Measurements from ENCODE around the gene RGS17.
"Not testable (repeated sequence)": the region's sequence is repeated elsewhere in the genome, so short reads cannot be mapped to it uniquely, and the experiment has no call there.

RGS17 gene

GRCh38 chr6:152984513-152984872 is 146.6 kb downstream of the RGS17 start:
- no peak for DNase-seq (ENCODE audit: low read depth in 2 of 2)

- peak; percentile 62 to 77 for DNase-seq (ENCODE audit: low read depth in 2 of 2)
Observed at GRCh38 chr6:152983637-152984512, 147.2 kb downstream of the RGS17 start.

DNA sequence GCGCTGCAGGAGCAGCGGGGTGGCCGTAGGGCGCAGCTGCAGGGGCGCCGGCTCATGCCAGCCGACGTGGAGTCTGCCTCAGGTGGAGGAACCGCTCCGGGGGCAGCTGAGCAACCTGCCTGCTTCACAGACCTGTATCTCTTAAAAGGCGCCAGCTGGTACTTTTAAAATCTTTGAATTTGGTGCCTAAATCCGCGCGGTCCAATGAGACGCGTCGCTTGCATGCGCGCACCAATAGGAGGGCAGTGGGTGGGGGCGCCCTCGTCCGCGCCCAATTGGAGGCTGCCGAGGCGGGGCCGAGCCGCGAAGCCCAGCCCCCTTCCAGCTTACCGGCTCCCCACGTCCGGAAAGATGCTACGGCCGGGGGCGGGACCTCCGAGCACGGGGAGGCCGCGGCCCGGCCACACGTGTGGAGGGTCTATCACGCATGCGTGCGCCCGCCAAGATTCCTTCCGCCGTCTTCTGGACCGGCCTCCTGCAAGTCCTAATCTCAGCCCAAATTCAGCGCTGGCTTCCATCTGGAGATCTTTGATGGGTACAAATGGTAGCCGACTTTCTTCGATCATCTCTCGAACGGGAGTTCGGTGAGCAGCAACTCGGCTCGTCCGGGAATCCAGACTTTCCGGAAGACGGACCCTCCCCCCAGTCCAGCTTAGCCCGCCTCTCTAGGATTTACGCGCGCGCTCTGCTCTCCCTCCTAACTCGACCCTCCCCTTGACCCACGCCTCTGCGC is 148.0 kb downstream of the RGS17 start, which contains the start of gene FBXO5:
TSS of gene FBXO5 (minus strand) at position 138 of the 733 bp plus-strand sequence. CDS start at position 56, 82 bp downstream.
- DNase-seq (ENCODE audit: low read depth in 2 of 2), result peak; percentile 93 to 94

GRCh38 chr6:152981989-152982903 is 148.8 kb downstream of the RGS17 start:
- peak in 1 of 2 experiments; percentile 17 for DNase-seq (ENCODE audit: low read depth in 2 of 2)

DNA sequence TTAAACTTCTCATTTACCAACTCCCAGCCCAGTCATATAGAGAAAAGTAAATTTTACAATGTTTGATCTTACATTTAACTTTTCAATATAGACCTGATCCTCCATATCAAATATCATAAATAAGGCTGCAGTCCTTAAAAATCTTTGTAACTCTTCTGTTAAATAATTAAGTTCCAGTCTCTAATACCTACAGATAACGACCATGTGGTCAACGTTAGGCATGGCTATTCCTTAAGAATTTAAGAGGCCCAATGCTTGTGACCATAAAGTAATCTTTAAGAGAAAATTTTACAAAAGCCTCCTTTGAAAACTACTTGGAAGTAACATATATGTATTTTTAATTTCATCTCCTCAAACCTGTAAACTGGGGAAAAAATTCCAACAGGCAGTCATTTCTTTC is 149.9 kb downstream of the RGS17 start:
- no peak for DNase-seq (ENCODE audit: low read depth in 2 of 2)

- no peak for DNase-seq (ENCODE audit: low read depth in 2 of 2)
Observed at GRCh38 chr6:152980656-152981055, 150.4 kb downstream of the RGS17 start.

GRCh38 chr6:152979116-152979515 is 152.0 kb downstream of the RGS17 start:
- DNase-seq (ENCODE audit: low read depth in 2 of 2), result no peak

- DNase-seq (ENCODE audit: low read depth in 2 of 2), result no peak
Observed at GRCh38 chr6:152978058-152978457, 153.0 kb downstream of the RGS17 start.

DNA sequence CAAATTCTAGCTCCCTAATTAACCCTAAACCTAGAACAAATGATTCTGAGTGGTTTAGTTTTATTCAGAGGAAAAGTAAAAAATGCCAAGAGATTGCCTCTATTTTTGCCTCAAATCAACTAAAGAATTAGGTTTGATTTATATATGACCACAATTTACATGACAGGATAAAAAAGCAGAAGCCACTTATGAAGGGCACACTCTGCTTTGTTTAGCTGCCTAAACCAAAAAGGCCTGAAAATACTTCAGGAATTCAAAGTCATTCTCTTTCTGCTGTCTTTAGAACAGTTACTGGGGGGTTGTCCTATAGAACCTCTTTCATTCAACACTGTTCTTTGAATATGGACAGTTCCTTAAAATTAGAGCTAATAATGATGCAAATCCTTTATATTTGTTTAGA is 153.5 kb downstream of the RGS17 start:
- DNase-seq (ENCODE audit: low read depth in 2 of 2), result no peak

GRCh38 chr6:152976749-152977148 is 154.3 kb downstream of the RGS17 start:
- no peak for DNase-seq (ENCODE audit: low read depth in 2 of 2)

DNA sequence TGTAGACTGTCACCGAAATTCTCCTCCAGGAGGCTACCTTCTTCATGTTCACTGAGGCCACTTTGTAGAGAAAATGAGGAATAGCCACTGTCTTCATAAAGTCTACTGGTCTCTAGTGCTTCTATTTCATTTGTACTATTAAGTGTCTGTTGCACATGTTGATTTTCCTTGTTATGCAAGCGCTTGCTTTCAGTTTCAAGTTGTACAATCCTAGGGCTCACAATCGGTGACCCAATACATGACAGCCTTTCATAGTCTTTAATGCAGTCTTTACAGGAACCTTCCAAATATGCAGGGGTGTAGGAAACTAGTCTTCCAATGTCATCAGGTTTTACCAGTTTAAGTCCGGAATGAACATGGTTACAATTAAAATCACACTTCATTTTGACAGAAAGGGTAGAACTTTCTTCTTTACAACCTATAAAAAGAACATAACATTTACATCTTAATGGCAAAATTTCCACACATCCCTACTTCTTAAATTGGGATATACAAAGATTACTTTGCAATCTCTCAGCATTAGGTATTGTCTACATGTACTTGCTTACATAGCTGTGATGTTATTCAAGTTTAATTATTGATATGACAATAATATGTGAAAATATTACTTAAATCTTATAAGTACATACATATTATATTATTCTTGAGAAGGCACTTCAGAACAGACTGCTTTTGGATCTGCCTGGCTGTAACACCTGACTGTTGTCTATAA is 155.7 kb downstream of the RGS17 start:
- no peak for DNase-seq (ENCODE audit: low read depth in 2 of 2)

DNA sequence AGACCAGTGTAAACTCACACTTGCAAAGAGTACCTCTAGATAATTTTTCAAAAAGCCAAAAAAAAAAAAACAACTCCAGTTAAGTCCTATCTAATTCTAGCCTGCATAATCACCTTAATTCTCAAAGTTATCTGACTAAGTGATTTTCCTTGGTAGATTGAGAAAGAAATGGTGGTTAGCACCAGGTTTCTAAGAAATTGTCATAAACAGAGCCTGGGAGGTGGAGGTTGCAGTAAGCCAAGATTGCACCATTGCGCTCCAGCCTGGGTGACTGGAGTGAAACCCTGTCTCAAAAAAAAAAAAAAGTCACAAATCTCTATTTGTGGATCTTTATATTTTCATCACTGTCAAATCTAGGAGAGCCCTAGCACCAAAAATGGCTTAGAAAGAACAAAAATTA is 157.2 kb downstream of the RGS17 start:
- DNase-seq (ENCODE audit: low read depth in 2 of 2), result no peak

DNA sequence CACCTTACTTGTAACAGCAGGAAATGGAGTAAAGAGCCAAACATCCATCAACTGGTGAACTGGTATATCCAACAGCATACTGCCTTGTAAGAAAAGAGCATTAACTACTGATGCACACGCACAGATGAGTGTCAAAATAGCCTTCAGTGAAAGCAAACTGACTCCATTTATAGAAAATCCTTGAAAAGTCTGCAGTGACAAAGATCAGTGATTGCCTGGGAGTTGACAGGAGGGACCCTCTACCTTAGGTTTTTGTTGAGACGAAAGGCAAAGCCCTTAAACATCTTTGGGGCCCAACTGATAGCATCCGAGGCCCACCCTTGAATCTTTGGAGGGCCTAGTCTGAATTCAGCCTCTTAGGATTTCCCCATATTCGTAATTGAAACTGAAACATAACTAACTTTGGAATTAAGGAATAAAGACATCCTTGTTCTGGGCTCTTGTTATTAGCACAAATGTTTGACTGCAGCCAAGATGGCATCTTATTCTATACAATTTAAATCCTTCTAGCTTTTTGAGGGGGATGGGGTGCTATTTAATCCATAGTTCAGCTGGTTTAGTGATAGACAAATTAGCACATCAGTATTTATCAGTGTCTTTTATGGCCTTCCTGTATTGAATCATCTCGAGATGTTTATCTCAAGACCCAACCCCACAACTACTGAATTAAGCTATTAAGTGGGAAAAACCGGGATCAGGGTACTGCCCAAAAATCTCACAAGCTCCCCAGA is 161.2 kb downstream of the RGS17 start:
- no peak for DNase-seq (ENCODE audit: low read depth in 2 of 2)

- DNase-seq (ENCODE audit: low read depth in 2 of 2), result not testable (repeated sequence)
Observed at GRCh38 chr6:152966168-152966894, 164.8 kb downstream of the RGS17 start.

DNA sequence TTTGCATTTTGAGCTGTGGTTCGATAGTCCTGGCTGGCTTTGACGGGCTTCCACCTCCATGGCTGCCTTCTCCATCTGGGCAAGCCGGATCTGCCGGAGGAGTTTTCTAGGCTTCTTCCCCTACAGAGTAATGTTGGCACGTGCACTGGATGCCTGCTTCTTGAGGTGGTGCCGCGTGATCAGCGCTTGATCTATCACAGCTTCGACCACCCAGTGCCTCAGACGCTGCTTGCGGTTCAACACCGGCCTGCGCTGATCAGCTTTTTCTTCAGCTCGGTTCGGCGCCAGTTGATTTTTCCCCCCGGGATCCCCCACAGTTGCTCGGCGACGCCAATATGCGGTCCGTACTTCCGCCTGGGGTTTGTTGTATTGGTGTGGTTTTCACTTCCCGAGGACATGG is 171.7 kb downstream of the RGS17 start:
- no peak for DNase-seq (ENCODE audit: low read depth in 2 of 2)

DNA sequence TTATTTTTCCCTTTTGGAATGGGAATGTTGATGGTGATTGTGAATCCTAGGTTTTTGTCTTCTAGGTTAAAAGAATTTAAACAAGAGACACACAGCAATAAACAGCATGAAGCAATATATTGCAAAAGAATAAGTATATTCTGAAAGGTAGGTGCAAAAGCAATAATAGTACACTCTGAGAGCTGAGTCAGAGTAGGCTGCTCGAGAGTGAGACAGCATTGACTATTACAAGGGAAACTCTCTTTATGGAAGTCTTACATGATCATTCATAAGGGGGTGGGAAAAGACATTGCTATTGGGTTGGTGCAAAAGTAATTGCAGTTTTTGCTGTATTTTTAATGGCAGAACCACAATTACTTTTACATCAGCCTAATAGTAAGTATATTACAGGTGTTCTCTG is 173.3 kb downstream of the RGS17 start:
- DNase-seq (ENCODE audit: low read depth in 2 of 2), result no peak
